Liver (tissue), 9 donors: ENCODE data around the gene FGFBP3. TPM values are rescaled to one million over a fixed set of nuclear protein-coding genes. Genes with fewer than 3 reads are reported as not detected.
"Not testable (repeated sequence)": the region's sequence is repeated elsewhere in the genome, so short reads cannot be mapped to it uniquely, and the experiment has no call there.

Experiments used
- DNase-seq: peaks from one replicate; pipeline ENCODE4 v3.0.0-alpha.2; 2017; ENCODE audit warnings: low spot score
- H3K27ac ChIP-seq, 2 donors: one replicate each; pipeline ENCODE4 v1.7.0; 2013; ENCODE audit warnings: inconsistent platforms in 2 of 2, low read length in 2 of 2, control low read depth in 1 of 2, low read depth in 1 of 2, mild to moderate bottlenecking in 1 of 2
- H3K27me3 ChIP-seq, 4 donors: one replicate each; pipeline versions ENCODE4 v1.6.1 to v1.7.0; 2013; ENCODE audit warnings: low read length in 3 of 4, inconsistent platforms in 1 of 4, mild to moderate bottlenecking in 1 of 4, moderate library complexity in 1 of 4; ENCODE audit not compliant: control insufficient read depth in 4 of 4, insufficient read depth in 4 of 4
- H3K36me3 ChIP-seq, 4 donors: one replicate each; pipeline versions ENCODE4 v1.6.1 to v1.7.0; 2013; ENCODE audit warnings: low read length in 3 of 4, mild to moderate bottlenecking in 3 of 4, low read depth in 1 of 4, moderate library complexity in 1 of 4; ENCODE audit not compliant: control insufficient read depth in 4 of 4, insufficient read depth in 3 of 4
- H3K4me1 ChIP-seq, 4 donors: one replicate each; pipeline versions ENCODE4 v1.6.1 to v1.7.0; 2013; ENCODE audit warnings: low read length in 3 of 4, mild to moderate bottlenecking in 3 of 4, moderate library complexity in 1 of 4; ENCODE audit not compliant: control insufficient read depth in 4 of 4, insufficient read depth in 4 of 4
- H3K4me3 ChIP-seq, 3 donors: one replicate each; pipeline versions ENCODE4 v1.6.1 to v1.7.0; 2013; ENCODE audit warnings: low read length in 3 of 3, control low read depth in 1 of 3, low read depth in 1 of 3, mild to moderate bottlenecking in 1 of 3
- H3K9ac ChIP-seq, 2 donors: one replicate each; pipeline ENCODE4 v1.7.0; 2013; ENCODE audit warnings: low read length in 2 of 2, mild to moderate bottlenecking in 2 of 2, moderate library complexity in 2 of 2, control low read depth in 1 of 2, low read depth in 1 of 2
- H3K9me3 ChIP-seq, 4 donors: one replicate each; pipeline versions ENCODE4 v1.6.1 to v1.7.0; 2013; ENCODE audit warnings: low read length in 3 of 4; ENCODE audit not compliant: control insufficient read depth in 4 of 4
- ATF3 ChIP-seq: IDR thresholded peaks from 2 replicates; pipeline ENCODE4 v1.6.1; 2016; ENCODE audit warnings: antibody characterized with exemption
- EGR1 ChIP-seq, 2 donors: IDR thresholded peaks; 2 replicates each; pipeline ENCODE4 v1.6.1; 2016 to 2018; ENCODE audit warnings: antibody characterized with exemption in 2 of 2, low read depth in 2 of 2
- HNF4A ChIP-seq, 2 donors: conservative IDR thresholded peaks; 2 replicates each; pipeline ENCODE4 v1.6.1; 2016; ENCODE audit warnings: antibody characterized with exemption in 2 of 2, mild to moderate bottlenecking in 2 of 2
- JUND ChIP-seq, 2 donors: IDR thresholded peaks; 2 replicates each; pipeline ENCODE4 v1.6.1; 2016; ENCODE audit warnings: antibody characterized with exemption in 2 of 2
- MAX ChIP-seq: IDR thresholded peaks from 2 replicates; pipeline ENCODE4 v1.6.1; 2016; ENCODE audit warnings: antibody characterized with exemption
- NR2F2 ChIP-seq: IDR thresholded peaks from 2 replicates; pipeline ENCODE4 v1.6.1; 2016; ENCODE audit warnings: antibody characterized with exemption
- RAD21 ChIP-seq, 2 donors: IDR thresholded peaks; 2 replicates each; pipeline ENCODE4 v1.6.1; 2016; ENCODE audit warnings: antibody characterized with exemption in 2 of 2, mild to moderate bottlenecking in 2 of 2
- RXRA ChIP-seq, 2 donors: IDR thresholded peaks; 2 replicates each; pipeline ENCODE4 v1.6.1; 2017 to 2018; ENCODE audit warnings: antibody characterized with exemption in 2 of 2, mild to moderate bottlenecking in 1 of 2
- SP1 ChIP-seq: IDR thresholded peaks from 2 replicates; pipeline ENCODE4 v1.6.1; 2018; ENCODE audit warnings: antibody characterized with exemption, mild to moderate bottlenecking
- YY1 ChIP-seq: IDR thresholded peaks from 2 replicates; pipeline ENCODE4 v1.6.1; 2016; ENCODE audit warnings: antibody characterized with exemption, mild to moderate bottlenecking
- WGBS: extraction: QIAGEN DNeasy Blood & Tissue Kit; methylation state at CpG from one replicate; pipeline ENCODE4 v1.1.7; 2013; 5-methylcytosine and 5-hydroxymethylcytosine counted together
- polyA plus RNA-seq, 2 donors: library from polyadenylated mRNA; stranded (reverse) in 1 of 2; unstranded in 1 of 2; fragments of 200-250 nt in 1 of 2; fragments of >200 nt in 1 of 2; fragmentation: Nextera tagmentation in 1 of 2; extraction: Ambion mirVana in 1 of 2; gene quantifications; one replicate each; pipeline versions ENCODE4 v1.2.1 to v1.2.3, GENCODE V29; 2013 to 2015
- total RNA-seq, 2 donors: library from RNA; depleted of rRNA; stranded (reverse); fragments of >200 nt; gene quantifications; one replicate each; pipeline ENCODE4 v1.2.3, GENCODE V29; 2014
- TF ChIP-seq, protein P1 (sequence below): fragments of 150-350 bp; IDR thresholded peaks from 2 replicates; pipeline ENCODE4 v1.5.1; 2017; ENCODE audit warnings: improper control_type of control experiment, low read depth, low read length; ENCODE audit not compliant: missing input control
- TF ChIP-seq, protein P2 (sequence below): IDR thresholded peaks from 2 replicates; pipeline ENCODE4 v1.6.1; 2016; ENCODE audit warnings: antibody characterized with exemption, mild to moderate bottlenecking
- donor health status: healthy.
- donor health status: healthy.
- donor health status: healthy.
- donor health status: healthy.
- donor health status: healthy.

Gene FGFBP3
- total and polyA plus RNA-seq, 4 donors, result 0.08 to 0.37 (median 0.19) TPM

DNA sequence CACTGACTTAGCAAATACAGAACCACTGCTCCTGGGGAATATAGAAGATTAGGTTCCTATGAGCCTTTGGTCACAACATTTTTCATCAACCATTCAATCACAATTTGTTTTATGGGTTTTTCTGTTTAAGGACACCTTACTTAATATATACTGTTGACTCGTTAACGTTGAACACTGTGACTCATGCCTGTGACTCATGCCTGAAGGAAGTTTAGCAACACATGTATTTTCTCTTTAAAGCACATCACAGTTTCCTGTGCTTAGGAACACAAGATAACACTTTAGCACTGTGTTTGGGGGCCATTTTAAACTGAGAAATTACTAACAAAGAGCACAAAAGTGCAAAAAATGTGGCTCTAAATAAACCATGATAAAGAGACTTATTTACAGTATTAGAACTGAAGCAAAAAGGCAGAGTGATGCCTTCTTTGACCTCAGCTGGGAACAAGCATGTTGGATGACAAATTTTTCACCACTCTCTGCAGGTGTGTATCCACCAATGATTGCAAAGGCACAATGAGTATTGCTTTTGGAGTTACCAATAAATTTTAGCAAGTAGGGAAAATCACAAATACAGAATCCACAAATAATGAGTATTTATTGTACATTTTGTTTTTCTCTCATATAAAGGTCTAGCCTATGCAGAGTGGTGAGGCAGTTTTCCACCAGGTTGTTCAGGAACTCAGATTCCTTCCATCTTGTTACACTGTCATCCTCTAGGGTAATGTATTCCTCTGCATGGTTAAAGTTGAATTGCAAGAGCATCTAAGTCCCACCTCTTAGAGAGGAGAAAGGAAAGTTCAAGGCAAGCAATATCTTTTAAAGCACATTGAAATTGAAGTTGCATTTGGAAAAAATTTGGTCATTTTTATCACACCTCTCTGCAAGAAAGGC, 7.3 kb downstream of the FGFBP3 start:
- Histone ChIP-seq H3K27me3 (no peaks in the 10 kb centered on the region), H3K4me3 (no peak overlapping the region), H3K9ac (no peak overlapping the region), H3K27ac (no peak overlapping the region), H3K36me3 (no peaks in the 10 kb centered on the region), H3K9me3 (no peaks in the 10 kb centered on the region), H3K4me1 (no peaks in the 10 kb centered on the region)
- 41% methylated on average over 2 of the region's 2 CpGs for WGBS
- TF ChIP-seq YY1 (peak; percentile 84), EGR1 (IDR thresholded peaks at IDR 0.05; ENCODE audit: low read depth in 2 of 2) (no peak), JUND (IDR thresholded peaks at IDR 0.05) (peak; percentile 75 to 93)
- no peak for DNase-seq

- 78% methylated on average over 8 of the region's 8 CpGs for whole genome bisulfite sequencing
- no peak overlapping the region for H3K4me3 ChIP-seq
Measured at GRCh38 chr10:91897421-91897820, 11.9 kb downstream of the FGFBP3 start.

DNA sequence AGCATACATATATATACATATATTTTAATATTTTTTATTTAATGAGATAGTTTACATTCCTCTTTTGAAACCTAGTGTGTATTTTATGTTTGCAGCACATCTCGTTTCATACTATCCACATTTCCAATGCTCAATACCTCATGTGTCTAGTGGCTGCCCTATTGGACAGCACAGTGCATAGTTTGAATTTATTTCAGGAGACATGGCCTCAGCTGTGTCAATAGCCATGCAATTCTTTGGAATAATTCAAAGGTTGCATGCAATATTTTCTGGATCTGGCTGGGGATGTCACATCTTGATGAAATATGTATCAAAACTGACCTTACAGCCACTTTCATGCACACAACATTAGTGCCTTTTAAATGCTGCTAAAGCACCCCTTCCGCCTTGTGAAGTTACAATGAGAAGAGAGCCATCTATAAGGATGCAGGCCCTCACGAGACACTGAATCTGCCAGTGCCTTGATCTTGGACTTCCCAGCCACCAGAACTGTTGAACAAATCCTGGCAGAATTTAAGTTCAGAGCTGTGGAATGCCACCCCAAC, 13.0 kb downstream of the FGFBP3 start:
- Histone ChIP-seq H3K4me3 (no peak overlapping the region), H3K27me3 (no peaks in the 10 kb centered on the region), H3K4me1 (no peaks in the 10 kb centered on the region), H3K27ac (no peak overlapping the region), H3K36me3 (no peaks in the 10 kb centered on the region), H3K9ac (no peak overlapping the region), H3K9me3 (no peaks in the 10 kb centered on the region)
- no peak for DNase-seq
- 93% methylated on average over 3 of the region's 3 CpGs for WGBS
- TF ChIP-seq NR2F2 (no peak), RAD21 (IDR thresholded peaks at IDR 0.05) (no peak), EGR1 (IDR thresholded peaks at IDR 0.05; ENCODE audit: low read depth in 2 of 2) (no peak), MAX (no peak), ATF3 (no peak), SP1 (no peak)
- TF ChIP-seq, protein P1, sequence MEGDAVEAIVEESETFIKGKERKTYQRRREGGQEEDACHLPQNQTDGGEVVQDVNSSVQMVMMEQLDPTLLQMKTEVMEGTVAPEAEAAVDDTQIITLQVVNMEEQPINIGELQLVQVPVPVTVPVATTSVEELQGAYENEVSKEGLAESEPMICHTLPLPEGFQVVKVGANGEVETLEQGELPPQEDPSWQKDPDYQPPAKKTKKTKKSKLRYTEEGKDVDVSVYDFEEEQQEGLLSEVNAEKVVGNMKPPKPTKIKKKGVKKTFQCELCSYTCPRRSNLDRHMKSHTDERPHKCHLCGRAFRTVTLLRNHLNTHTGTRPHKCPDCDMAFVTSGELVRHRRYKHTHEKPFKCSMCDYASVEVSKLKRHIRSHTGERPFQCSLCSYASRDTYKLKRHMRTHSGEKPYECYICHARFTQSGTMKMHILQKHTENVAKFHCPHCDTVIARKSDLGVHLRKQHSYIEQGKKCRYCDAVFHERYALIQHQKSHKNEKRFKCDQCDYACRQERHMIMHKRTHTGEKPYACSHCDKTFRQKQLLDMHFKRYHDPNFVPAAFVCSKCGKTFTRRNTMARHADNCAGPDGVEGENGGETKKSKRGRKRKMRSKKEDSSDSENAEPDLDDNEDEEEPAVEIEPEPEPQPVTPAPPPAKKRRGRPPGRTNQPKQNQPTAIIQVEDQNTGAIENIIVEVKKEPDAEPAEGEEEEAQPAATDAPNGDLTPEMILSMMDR, result no peak

More at GRCh38 chr10:91897421-91897820, 11.9 kb downstream of the FGFBP3 start:
- Histone ChIP-seq H3K36me3 (no peaks in the 10 kb centered on the region), H3K27ac (no peak overlapping the region), H3K4me1 (no peaks in the 10 kb centered on the region), H3K27me3 (no peaks in the 10 kb centered on the region), H3K9me3 (no peaks in the 10 kb centered on the region), H3K9ac (no peak overlapping the region)
- DNase-seq, result no peak
- TF ChIP-seq EGR1 (IDR thresholded peaks at IDR 0.05; ENCODE audit: low read depth in 2 of 2) (no peak), HNF4A (conservative IDR thresholded peaks at IDR 0.05) (no peak), RXRA (IDR thresholded peaks at IDR 0.05) (no peak), SP1 (no peak)
- TF ChIP-seq, protein P2, sequence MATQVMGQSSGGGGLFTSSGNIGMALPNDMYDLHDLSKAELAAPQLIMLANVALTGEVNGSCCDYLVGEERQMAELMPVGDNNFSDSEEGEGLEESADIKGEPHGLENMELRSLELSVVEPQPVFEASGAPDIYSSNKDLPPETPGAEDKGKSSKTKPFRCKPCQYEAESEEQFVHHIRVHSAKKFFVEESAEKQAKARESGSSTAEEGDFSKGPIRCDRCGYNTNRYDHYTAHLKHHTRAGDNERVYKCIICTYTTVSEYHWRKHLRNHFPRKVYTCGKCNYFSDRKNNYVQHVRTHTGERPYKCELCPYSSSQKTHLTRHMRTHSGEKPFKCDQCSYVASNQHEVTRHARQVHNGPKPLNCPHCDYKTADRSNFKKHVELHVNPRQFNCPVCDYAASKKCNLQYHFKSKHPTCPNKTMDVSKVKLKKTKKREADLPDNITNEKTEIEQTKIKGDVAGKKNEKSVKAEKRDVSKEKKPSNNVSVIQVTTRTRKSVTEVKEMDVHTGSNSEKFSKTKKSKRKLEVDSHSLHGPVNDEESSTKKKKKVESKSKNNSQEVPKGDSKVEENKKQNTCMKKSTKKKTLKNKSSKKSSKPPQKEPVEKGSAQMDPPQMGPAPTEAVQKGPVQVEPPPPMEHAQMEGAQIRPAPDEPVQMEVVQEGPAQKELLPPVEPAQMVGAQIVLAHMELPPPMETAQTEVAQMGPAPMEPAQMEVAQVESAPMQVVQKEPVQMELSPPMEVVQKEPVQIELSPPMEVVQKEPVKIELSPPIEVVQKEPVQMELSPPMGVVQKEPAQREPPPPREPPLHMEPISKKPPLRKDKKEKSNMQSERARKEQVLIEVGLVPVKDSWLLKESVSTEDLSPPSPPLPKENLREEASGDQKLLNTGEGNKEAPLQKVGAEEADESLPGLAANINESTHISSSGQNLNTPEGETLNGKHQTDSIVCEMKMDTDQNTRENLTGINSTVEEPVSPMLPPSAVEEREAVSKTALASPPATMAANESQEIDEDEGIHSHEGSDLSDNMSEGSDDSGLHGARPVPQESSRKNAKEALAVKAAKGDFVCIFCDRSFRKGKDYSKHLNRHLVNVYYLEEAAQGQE, result no peak

GRCh38 chr10:91894261-91894685, 15.0 kb downstream of the FGFBP3 start:
- not testable (repeated sequence) for H3K9me3 ChIP-seq, H3K27ac ChIP-seq, H3K4me3 ChIP-seq, DNase-seq, H3K9ac ChIP-seq, H3K36me3 ChIP-seq, H3K27me3 ChIP-seq, H3K4me1 ChIP-seq
- 89% methylated on average over 14 of the region's 14 CpGs for WGBS
